H9 (cell line): ENCODE data around the gene SLC25A40. TPM values are rescaled to one million over a fixed set of nuclear protein-coding genes. Genes with fewer than 3 reads are reported as not detected.

Experiments used
- DNase-seq: peaks from one replicate; pipeline ENCODE4 v3.0.0-alpha.2; 2017
- H2AFZ ChIP-seq: one replicate; pipeline ENCODE4 v1.6.1; 2013; ENCODE audit warnings: mild to moderate bottlenecking, low read length, control low read depth, moderate library complexity
- H2AK5ac ChIP-seq: 2 replicates; pipeline ENCODE4 v1.6.1; 2013; ENCODE audit warnings: low read length, control low read depth, mixed read lengths; ENCODE audit not compliant: insufficient read length
- H2BK120ac ChIP-seq: one replicate; pipeline ENCODE4 v1.6.1; 2013; ENCODE audit warnings: low read depth, mild to moderate bottlenecking, low read length, control low read depth, inconsistent platforms; ENCODE audit not compliant: poor library complexity, severe bottlenecking
- H2BK12ac ChIP-seq: 2 replicates; pipeline ENCODE4 v1.6.1; 2013; ENCODE audit warnings: low read length, control low read depth, mixed read lengths, low read depth; ENCODE audit not compliant: insufficient read length
- H2BK15ac ChIP-seq: 2 replicates; pipeline ENCODE4 v1.6.1; 2013; ENCODE audit warnings: low read depth, low read length, control low read depth
- H2BK20ac ChIP-seq: one replicate; pipeline ENCODE4 v1.6.1; 2013; ENCODE audit warnings: low read depth, mild to moderate bottlenecking, low read length, control low read depth, inconsistent platforms; ENCODE audit not compliant: poor library complexity, severe bottlenecking
- H2BK5ac ChIP-seq: 2 replicates; pipeline ENCODE4 v1.6.1; 2013; ENCODE audit warnings: low read length, control low read depth, mixed read lengths; ENCODE audit not compliant: insufficient read length
- H3K14ac ChIP-seq: 2 replicates; pipeline ENCODE4 v1.6.1; 2013; ENCODE audit warnings: low read length, control low read depth; ENCODE audit not compliant: insufficient read depth
- H3K18ac ChIP-seq: 2 replicates; pipeline ENCODE4 v1.6.1; 2013; ENCODE audit warnings: low read depth, mild to moderate bottlenecking, mixed read lengths, low read length, control low read depth; ENCODE audit not compliant: insufficient read length
- H3K23ac ChIP-seq: 2 replicates; pipeline ENCODE4 v1.6.1; 2013; ENCODE audit warnings: low read length, control low read depth, mixed read lengths, low read depth; ENCODE audit not compliant: insufficient read length
- H3K23me2 ChIP-seq: 2 replicates; pipeline ENCODE4 v1.6.1; 2013; ENCODE audit warnings: low read depth, mild to moderate bottlenecking, mixed read lengths, low read length, control low read depth; ENCODE audit not compliant: insufficient read length, poor library complexity, severe bottlenecking
- H3K27ac ChIP-seq: 2 replicates; pipeline ENCODE4 v1.5.1; 2013; ENCODE audit warnings: low read length, control low read depth, mixed read lengths, low read depth; ENCODE audit not compliant: insufficient read length
- H3K27me3 ChIP-seq: 2 replicates; pipeline ENCODE4 v1.6.1; 2013; ENCODE audit warnings: low read length, control low read depth, inconsistent platforms; ENCODE audit not compliant: insufficient read depth
- H3K4ac ChIP-seq: 2 replicates; pipeline ENCODE4 v1.6.1; 2013; ENCODE audit warnings: low read depth, mild to moderate bottlenecking, control low read depth, inconsistent platforms, low read length, moderate library complexity
- H3K4me1 ChIP-seq: 2 replicates; pipeline ENCODE4 v1.6.1; 2013; ENCODE audit warnings: low read length, control low read depth, inconsistent platforms; ENCODE audit not compliant: insufficient read depth
- H3K4me2 ChIP-seq: 2 replicates; pipeline ENCODE4 v1.6.1; 2013; ENCODE audit warnings: low read length, control low read depth, mixed read lengths; ENCODE audit not compliant: insufficient read length, insufficient read depth
- H3K56ac ChIP-seq: 2 replicates; pipeline ENCODE4 v1.6.1; 2013; ENCODE audit warnings: low read depth, mild to moderate bottlenecking, mixed read lengths, low read length, control low read depth; ENCODE audit not compliant: insufficient read length
- H3K79me1 ChIP-seq: 2 replicates; pipeline ENCODE4 v1.6.1; 2013; ENCODE audit warnings: low read depth, mild to moderate bottlenecking, moderate library complexity, low read length, control low read depth, inconsistent platforms; ENCODE audit not compliant: insufficient read depth, poor library complexity, severe bottlenecking
- H3K79me2 ChIP-seq: 2 replicates; pipeline ENCODE4 v1.6.1; 2013; ENCODE audit warnings: low read length, control low read depth, inconsistent platforms; ENCODE audit not compliant: insufficient read depth
- H3K9ac ChIP-seq: 2 replicates; pipeline ENCODE4 v1.6.1; 2013; ENCODE audit warnings: low read length, control low read depth, mixed read lengths; ENCODE audit not compliant: insufficient read length; ENCODE audit errors: extremely low read depth
- H3K9me3 ChIP-seq: one replicate; pipeline ENCODE4 v1.6.1; 2013; ENCODE audit warnings: low read depth, low read length, inconsistent platforms; ENCODE audit not compliant: control insufficient read depth
- H3T11ph ChIP-seq: one replicate; pipeline ENCODE4 v1.6.1; 2013; ENCODE audit warnings: mild to moderate bottlenecking, low read length, control low read depth, inconsistent platforms
- H4K20me1 ChIP-seq: one replicate; pipeline ENCODE4 v1.6.1; 2013; ENCODE audit not compliant: control insufficient read depth, insufficient read length, insufficient read depth
- H4K5ac ChIP-seq: 2 replicates; pipeline ENCODE4 v1.6.1; 2013; ENCODE audit warnings: low read depth, mild to moderate bottlenecking, mixed read lengths, low read length, control low read depth; ENCODE audit not compliant: insufficient read length
- H4K8ac ChIP-seq: replicated peaks from 2 replicates; pipeline ENCODE4 v1.6.1; 2013; ENCODE audit warnings: low read length, control low read depth, mixed read lengths, low read depth; ENCODE audit not compliant: insufficient read length
- H4K91ac ChIP-seq: 2 replicates; pipeline ENCODE4 v1.6.1; 2013; ENCODE audit warnings: low read depth, mild to moderate bottlenecking, moderate library complexity, mixed read lengths, low read length, control low read depth; ENCODE audit not compliant: insufficient read length
- H3K27ac Mint-ChIP-seq, 3 experiments: 2 replicates in 2 of 3; 3 replicates in 1 of 3; pipeline ENCODE4 v1.8.0; 2020 to 2021; ENCODE audit warnings: mixed read lengths in 3 of 3, mild to moderate bottlenecking in 1 of 3, moderate library complexity in 1 of 3
- H3K27me3 Mint-ChIP-seq: 2 replicates; pipeline ENCODE4 v1.8.0; 2021; ENCODE audit warnings: low read depth, mild to moderate bottlenecking, moderate library complexity, mixed read lengths
- H3K36me3 Mint-ChIP-seq, 3 experiments: 2 replicates in 2 of 3; 3 replicates in 1 of 3; pipeline ENCODE4 v1.8.0; 2020 to 2021; ENCODE audit warnings: low read depth in 3 of 3, mixed read lengths in 3 of 3; ENCODE audit not compliant: insufficient read depth in 1 of 3
- H3K4me1 Mint-ChIP-seq, 2 experiments: 2 replicates each; pipeline ENCODE4 v1.8.0; 2020; ENCODE audit warnings: mixed read lengths in 2 of 2
- H3K4me3 Mint-ChIP-seq, 2 experiments: 2 replicates in 1 of 2; 3 replicates in 1 of 2; pipeline ENCODE4 v1.8.0; 2020 to 2021; ENCODE audit warnings: mild to moderate bottlenecking in 2 of 2, mixed read lengths in 2 of 2, moderate library complexity in 1 of 2
- H3K9me3 Mint-ChIP-seq, 2 experiments: 2 replicates in 1 of 2; 3 replicates in 1 of 2; pipeline ENCODE4 v1.8.0; 2020; ENCODE audit warnings: mild to moderate bottlenecking in 2 of 2, mixed read lengths in 2 of 2, moderate library complexity in 1 of 2
- CTCF ChIP-seq: fragments of 200-600 bp; sonication (generic); conservative IDR thresholded peaks from 3 replicates; pipeline ENCODE4 v1.8.0; 2021; ENCODE audit warnings: antibody characterized with exemption, mild to moderate bottlenecking
- WGBS: extraction: QIAGEN DNeasy Blood & Tissue Kit; methylation state at CpG from one replicate; pipeline ENCODE4 v1.1.7; 2013; ENCODE audit warnings: missing lambda C conversion rate, low lambda C conversion rate, mixed read lengths; ENCODE audit not compliant: insufficient read length; ENCODE audit errors: extremely low coverage; 5-methylcytosine and 5-hydroxymethylcytosine counted together
- total RNA-seq: library from RNA; stranded (reverse); gene quantifications from 2 replicates; pipeline ENCODE4 v1.2.1, GENCODE V29; 2021

The SLC25A40 gene
- total RNA-seq, 1 experiment from 2014 or later, result 10.4 TPM

GRCh38 chr7:87797798-87798403 lies 78.3 kb downstream of the SLC25A40 start:
- Histone ChIP-seq H4K5ac (no peak overlapping the region), H2BK12ac (no peak overlapping the region), H4K91ac (no peak overlapping the region), H3K4me1 (no peaks in the 10 kb centered on the region), H3K56ac (no peak overlapping the region), H3K4ac (no peak overlapping the region), H3K23me2 (no peaks in the 10 kb centered on the region), H3T11ph (no peak overlapping the region), H3K14ac (no peak overlapping the region), H2BK20ac (no peak overlapping the region), H3K27ac (no peak overlapping the region), H2AFZ (no peak overlapping the region), H2BK15ac (no peak overlapping the region), H3K9ac (no peak overlapping the region), H3K18ac (no peak overlapping the region), H3K23ac (no peak overlapping the region), H2BK120ac (no peak overlapping the region), H4K8ac (no peak overlapping the region), H2BK5ac (no peak overlapping the region), H3K27me3 (no peaks in the 10 kb centered on the region), H4K20me1 (no peaks in the 10 kb centered on the region), H3K79me2 (no peaks in the 10 kb centered on the region), H3K4me2 (no peak overlapping the region), H3K9me3 (no peaks in the 10 kb centered on the region), H3K79me1 (no peaks in the 10 kb centered on the region), H2AK5ac (no peak overlapping the region)
- H3K4me3 Mint-ChIP-seq, result no peak overlapping the region
- no CpG with 5 or more reads among the region's 4 CpGs for WGBS
- H3K36me3 Mint-ChIP-seq, result no peaks in the 10 kb centered on the region; a peak in 1 of 7 replicates
- no peak overlapping the region for H3K27ac Mint-ChIP-seq
- peaks cover 3 to 4% of the 10 kb centered on the region in 2 experiments; a peak in 2 of 4 replicates for H3K4me1 Mint-ChIP-seq
- peaks cover 7 to 8% of the 10 kb centered on the region in 2 experiments; a peak in 3 of 5 replicates for H3K9me3 Mint-ChIP-seq
- TF ChIP-seq CTCF, result peak; percentile 78
- no peak for DNase-seq
- H3K27me3 Mint-ChIP-seq, result no peaks in the 10 kb centered on the region
